Measurements from ENCODE around the gene DNER.

The DNER gene

GRCh38 chr2:229429589-229429988 lies 284.8 kb downstream of the DNER start:
- no peak for DNase-seq

DNA sequence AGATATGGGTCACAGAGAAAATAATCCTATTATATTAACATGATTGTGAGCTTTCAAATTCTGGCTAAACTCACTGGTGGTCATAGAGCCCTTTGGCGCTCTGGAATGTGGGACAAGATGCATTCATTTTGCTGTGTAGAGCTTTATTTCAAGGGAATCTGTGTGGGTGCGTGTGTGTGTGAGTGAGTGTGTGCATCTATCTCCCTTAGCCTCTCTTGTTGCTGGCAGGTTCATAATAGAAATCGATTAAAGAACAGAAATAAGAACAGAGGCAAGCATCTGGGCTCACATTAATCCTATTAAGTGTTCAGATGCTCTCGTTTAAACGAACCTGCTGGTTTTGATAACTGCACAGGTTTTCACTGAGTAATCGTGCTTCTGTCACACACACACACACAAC lies 287.9 kb downstream of the DNER start:
- DNase-seq, result no peak

DNA sequence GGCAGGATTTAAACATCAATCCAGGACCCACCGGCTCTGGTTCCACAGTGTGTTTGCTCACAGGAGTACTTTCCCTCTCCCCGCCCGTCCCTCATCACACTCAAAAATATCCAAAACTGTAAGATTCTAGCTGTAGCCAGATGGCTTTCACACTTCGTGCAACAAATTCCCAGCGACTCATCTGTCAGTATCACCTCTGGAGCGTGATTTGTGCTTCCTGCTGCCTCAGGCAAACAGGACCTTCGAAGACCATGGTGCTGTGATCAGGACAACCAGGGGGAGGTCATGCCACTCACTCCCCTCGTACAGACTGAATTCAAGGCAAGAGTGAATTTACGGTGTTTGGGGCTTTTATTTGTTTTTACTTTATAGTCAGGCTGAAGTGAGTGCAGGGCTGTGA lies 288.8 kb downstream of the DNER start:
- no peak for DNase-seq

GRCh38 chr2:229422063-229422462 lies 292.3 kb downstream of the DNER start:
- DNase-seq, result no peak

- no peak for DNase-seq
These were observed 295.2 kb downstream of the DNER start for GRCh38 chr2:229419158-229419557.

- no peak for DNase-seq
These were observed 296.4 kb downstream of the DNER start for GRCh38 chr2:229417916-229418315.

DNA sequence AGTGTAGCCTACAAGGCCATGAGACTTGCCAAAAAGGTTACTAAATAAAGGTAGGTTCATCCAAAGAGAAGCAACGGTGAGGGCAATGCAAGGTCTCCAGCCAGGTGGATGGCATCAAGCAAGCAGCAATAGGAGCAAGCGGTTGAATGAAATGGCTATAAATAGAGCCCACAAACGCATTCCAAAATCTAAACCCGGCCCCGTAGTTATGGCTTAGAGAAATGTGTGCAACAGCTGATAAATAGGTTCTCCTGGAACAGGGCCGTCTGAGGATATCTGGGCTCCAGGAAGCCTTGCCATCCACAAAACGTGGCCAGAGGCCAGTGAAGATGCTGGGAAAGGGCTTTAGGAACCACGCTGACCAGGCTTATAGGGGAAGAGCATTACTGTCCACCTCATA lies 297.2 kb downstream of the DNER start:
- DNase-seq, result no peak

- no peak for DNase-seq
These were observed 298.1 kb downstream of the DNER start for GRCh38 chr2:229416116-229416694.

DNA sequence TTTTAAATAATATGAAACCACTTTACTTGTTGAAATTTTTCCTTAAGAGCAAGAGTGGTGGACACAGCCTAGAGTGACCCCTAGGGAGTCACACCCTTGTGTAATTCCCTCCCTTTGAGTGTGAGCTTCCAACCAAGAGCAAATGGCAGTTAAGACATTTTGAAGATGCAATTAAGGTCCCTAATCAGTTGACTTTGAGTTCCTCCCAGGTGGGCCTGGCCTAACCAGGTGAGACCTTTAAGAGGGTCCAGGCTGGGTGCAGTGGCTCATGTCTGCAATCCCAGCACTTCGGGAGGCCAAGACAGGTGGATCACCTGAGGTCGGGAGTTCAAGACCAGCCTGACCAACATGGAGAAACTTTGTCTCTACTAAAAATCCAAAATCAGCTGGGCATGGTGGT lies 299.7 kb downstream of the DNER start:
- DNase-seq, result no peak

DNA sequence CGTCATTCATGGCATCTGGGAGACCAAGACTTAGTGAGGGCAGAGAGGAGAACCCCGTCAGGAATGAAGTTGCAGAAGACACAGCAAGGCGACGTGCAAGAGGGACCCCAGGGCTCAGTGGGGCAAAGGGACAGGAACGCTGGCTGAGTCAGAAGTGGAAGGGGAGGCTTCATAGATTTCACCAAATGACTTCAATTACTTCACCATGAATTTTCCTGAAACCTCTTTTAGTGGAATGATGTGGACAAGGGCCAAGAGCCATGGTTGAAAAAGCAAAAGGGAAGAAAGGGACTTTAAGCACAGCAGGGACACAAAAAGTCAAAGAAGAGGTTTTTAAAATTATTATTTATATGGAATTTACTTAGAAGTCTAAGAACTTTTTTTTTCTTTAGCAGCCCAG lies 301.7 kb downstream of the DNER start:
- no peak for DNase-seq

DNA sequence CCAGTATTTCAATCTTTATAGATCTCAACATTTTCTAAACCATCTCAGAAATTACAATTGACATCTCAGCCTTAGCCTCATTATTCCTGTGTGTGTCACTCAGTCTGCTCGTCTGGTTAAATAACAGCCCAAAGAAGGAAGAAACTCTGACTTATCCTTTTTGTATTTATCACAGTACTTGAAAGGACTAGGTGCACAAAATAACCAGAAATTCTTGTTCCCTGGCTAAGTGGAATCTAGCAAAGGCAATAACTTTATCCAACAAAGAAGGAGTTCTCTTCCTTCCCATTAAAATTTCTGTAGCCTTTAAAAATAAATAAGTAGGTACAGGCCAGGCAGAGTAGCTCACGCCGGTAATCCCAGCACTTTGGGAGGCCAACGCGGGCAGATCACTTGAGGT lies 303.4 kb downstream of the DNER start:
- no peak for DNase-seq

DNA sequence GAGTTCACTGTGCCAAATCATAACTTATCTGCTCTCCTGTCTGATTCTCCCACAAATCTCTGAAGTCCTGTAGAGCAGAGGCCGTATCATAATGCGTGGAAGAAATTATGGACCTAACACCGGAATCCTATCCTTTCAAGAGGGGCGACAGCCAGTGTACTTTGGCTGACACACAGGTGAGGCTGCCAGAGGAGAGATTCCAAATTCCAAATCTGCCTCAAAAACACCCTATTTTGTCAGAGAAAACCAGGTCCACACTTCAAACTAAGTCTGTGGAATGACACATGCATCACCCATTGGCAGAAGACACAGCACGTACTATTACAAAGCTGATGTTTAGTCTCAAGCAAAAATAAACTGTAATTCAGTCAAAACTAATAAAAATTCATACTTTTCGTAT lies 304.1 kb downstream of the DNER start:
- no peak for DNase-seq

GRCh38 chr2:229409751-229410181 lies 304.6 kb downstream of the DNER start:
- DNase-seq, result no peak

DNA sequence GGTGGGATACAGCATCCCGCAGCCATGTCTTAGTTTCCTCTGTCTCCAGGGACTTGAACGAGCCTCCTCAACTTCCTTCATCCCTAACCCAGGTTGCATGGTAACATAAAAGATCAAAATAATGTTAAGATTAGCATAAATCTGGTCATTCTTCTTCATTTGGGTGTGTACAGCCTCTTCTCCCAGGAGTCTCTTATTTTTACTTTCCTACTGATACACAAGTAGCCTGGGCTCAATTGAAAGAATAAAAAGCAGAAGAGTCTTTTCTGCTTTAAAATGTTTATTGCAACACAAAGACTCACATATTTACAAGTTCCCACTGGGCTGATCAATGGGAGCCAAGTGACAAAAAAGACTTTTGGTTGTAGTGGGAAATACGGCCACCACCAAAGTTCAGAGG lies 305.4 kb downstream of the DNER start:
- DNase-seq, result no peak

GRCh38 chr2:229408356-229408755 lies 306.0 kb downstream of the DNER start:
- DNase-seq, result no peak

DNA sequence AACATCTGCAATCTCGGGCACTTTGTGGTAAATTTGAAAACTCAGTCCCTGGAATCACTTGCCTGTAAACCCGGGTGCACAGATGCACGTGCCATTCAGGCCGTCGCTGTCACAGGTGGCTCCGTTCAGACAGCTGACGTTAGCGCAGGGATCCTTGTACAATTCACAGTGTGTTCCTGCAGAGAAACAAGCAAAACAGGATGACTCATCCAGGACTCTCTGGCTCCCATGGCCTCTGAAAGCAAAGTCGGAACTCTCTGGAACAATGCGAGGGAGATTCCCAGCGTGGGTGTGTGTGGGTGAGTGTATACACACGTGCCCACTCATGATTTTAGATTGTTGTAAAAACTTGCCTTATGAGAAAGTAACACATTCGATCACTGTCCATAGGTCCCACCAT lies 307.2 kb downstream of the DNER start:
- no peak for DNase-seq

DNA sequence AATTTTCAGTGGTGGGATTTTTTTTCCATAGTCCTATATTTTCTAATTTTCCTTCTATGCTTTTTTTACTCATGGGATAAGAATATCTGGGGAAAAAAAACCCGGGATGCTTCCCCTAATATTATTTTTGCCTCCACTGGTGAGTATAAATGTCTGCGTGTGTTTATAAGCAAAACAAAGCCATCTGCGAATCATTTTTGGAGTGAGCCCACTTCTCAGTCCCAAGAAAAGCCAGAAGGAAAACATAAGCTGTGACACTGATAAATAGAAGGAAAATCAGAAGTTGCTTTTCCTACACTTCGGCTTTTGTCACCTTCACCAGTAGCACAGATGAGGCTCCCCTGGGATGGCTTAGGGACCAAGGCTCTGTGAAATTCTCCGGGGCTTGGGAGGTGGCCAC lies 308.6 kb downstream of the DNER start:
- DNase-seq, result no peak

- DNase-seq, result no peak
These were observed 311.1 kb downstream of the DNER start for GRCh38 chr2:229403296-229403695.

- DNase-seq, result no peak
These were observed 313.0 kb downstream of the DNER start for GRCh38 chr2:229401171-229401865.

DNA sequence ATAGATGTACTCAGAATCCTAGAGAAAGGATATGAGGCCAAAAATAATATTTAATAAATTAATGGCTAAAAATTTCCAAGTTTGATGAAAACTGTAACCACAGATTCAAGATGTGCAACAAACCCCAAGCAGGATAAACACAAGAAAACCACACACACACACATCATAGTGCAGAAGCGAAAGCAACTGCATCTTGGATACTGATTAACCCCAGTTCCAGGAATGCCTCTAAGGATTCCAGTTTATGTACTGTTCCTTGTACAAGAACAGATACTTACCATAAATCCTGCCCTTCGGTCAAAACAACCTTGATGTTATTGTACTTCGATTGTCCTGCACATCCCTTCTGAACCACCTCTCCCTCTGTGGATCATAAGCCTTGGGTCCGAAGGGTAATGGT lies 320.4 kb downstream of the DNER start:
- no peak for DNase-seq

DNA sequence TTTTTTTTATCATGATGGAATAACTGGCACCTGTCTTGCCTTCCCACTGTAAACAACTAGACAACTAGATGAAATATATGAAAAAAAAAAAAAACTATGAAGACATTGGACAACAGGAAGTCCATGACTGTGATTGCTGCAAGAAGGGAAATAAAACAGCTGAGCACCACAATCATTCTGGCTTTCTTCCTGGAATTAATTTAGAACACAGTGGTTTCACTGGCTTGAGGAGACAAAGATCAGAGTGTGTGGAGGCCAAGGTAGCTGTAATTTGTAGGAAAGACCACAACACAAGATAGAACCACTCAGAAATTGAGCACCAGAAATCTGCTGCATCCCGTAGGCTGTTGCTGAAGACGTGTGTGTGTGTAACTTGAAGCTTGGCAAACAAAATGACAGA lies 322.2 kb downstream of the DNER start:
- no peak for DNase-seq

DNA sequence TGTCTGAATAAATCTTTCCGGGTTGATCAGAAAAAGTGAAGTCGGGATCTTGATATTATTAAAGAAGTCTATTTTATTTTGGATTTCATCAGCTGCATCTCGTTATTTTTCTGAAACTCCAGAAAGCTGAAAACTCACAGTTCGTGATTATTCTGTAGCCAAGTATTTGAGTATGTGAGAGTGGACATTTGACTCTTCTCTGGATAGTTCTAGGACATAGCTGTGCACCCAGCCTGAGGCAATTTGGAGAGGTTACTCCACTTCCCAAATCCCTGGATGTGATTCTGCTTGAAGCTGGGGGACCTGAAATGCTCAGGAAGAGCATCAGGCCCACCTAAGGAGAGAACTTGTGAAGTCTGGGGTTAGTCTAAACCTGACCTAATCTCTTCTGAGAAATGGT lies 325.6 kb downstream of the DNER start:
- DNase-seq, result no peak

DNA sequence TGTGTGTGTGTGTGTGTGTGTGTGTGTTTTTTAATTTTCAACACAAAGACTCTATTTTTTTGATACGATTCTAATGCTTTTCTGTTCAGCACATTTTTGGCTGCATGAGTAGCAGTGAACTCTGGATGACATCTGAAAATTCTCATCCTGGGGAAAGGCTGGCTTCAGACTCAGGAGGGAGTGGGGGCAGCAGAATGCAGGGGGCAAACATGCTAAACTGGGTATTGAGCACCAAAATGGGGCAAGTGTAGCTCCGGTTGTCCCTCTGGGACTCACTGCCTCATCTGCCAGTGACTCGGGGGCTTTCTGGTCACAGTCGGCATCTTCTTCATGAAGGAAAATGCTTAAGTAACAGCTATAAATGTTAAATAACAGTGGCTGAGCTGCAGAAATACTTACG lies 326.5 kb downstream of the DNER start:
- no peak for DNase-seq

GRCh38 chr2:229380101-229380625 lies 334.2 kb downstream of the DNER start:
- no peak for DNase-seq

GRCh38 chr2:229378386-229378785 lies 336.0 kb downstream of the DNER start:
- DNase-seq, result no peak

Data from CD4-positive, alpha-beta T cell treated with Interleukin-6 for 4 hours (primary cell).